K562 (cell line): ENCODE data around the gene VSNL1. TPM values are rescaled to one million over a fixed set of nuclear protein-coding genes. Genes with fewer than 3 reads are reported as not detected.

Experiments
- ATAC-seq: fragments of 200-7000 bp; cut with Tn5 transposase; 3 replicates; pipeline ENCODE4 v1.9.1; 2020; ENCODE audit warnings: moderate library complexity
- BruUV-seq: library from RNA; stranded (reverse); fragments of 400-500 nt; replicated peaks from 2 replicates; lab custom pipeline; 2021; lab: Mats Ljungman, UMichigan
- CTCF ChIA-PET: fragments of 300-600 bp; formaldehyde crosslinking; extraction: SDS; loops from one replicate; lab custom pipeline; 2021; ENCODE audit warnings: low intra/inter-chr PET ratio; lab: Yijun Ruan, JAX
- POLR2A ChIA-PET: fragments of 300-600, 350-650 bp; sonication (Branson Sonifier 250); formaldehyde crosslinking; extraction: SDS; loops from one replicate; lab custom pipeline; 2021; ENCODE audit warnings: antibody characterized with exemption, inconsistent platforms; lab: Yijun Ruan, JAX
- DNase-seq, 4 experiments: peaks; one replicate each; pipeline versions ENCODE4 v3.0.0 to v3.0.0-alpha.2; 2011 to 2018; ENCODE audit warnings: low spot score in 3 of 4, mixed read lengths in 3 of 4; ENCODE audit errors: extremely low read depth in 1 of 4
- FAIRE-seq: peaks from 2 replicates; lab custom pipeline; 2011; peaks lifted over from hg19 to GRCh38; lab: Jason Lieb, UNC
- H2AFZ ChIP-seq: 2 replicates; pipeline ENCODE4 v1.6.0; 2011; ENCODE audit warnings: low read depth, low read length, control low read depth, inconsistent platforms
- H3K27ac ChIP-seq: fragments of 200-600 bp; 3 replicates; pipeline ENCODE4 v1.8.0; 2011; ENCODE audit warnings: low read depth, mild to moderate bottlenecking, control low read depth, inconsistent platforms, low read length, moderate library complexity, mixed read lengths; ENCODE audit errors: extremely low read depth
- H3K27me3 ChIP-seq, 2 experiments: fragments of 300-600 bp in 1 of 2; 2 replicates in 1 of 2; 3 replicates in 1 of 2; pipeline versions ENCODE4 v1.6.0 to v1.8.0; 2011; ENCODE audit warnings: inconsistent platforms in 2 of 2, low read length in 2 of 2, mild to moderate bottlenecking in 1 of 2, mixed read lengths in 1 of 2, moderate library complexity in 1 of 2; ENCODE audit not compliant: control insufficient read depth in 2 of 2, insufficient read depth in 2 of 2
- H3K36me3 ChIP-seq: fragments of 300-600 bp; 3 replicates; pipeline ENCODE4 v1.8.0; 2011; ENCODE audit warnings: mild to moderate bottlenecking, low read length, inconsistent platforms; ENCODE audit not compliant: control insufficient read depth, insufficient read depth
- H3K4me1 ChIP-seq, 2 experiments: fragments of 200-600 bp in 1 of 2; replicated peaks in 1 of 2; 2 replicates in 1 of 2; 3 replicates in 1 of 2; pipeline versions ENCODE4 v1.5.1 to v1.8.0; 2011; ENCODE audit warnings: inconsistent platforms in 2 of 2, low read length in 2 of 2, mild to moderate bottlenecking in 1 of 2, mixed read lengths in 1 of 2, moderate library complexity in 1 of 2; ENCODE audit not compliant: control insufficient read depth in 2 of 2, insufficient read depth in 2 of 2
- H3K4me2 ChIP-seq: 2 replicates; pipeline ENCODE4 v1.6.1; 2011; ENCODE audit warnings: low read length, control low read depth, inconsistent platforms, mixed read lengths; ENCODE audit not compliant: insufficient read depth
- H3K4me3 ChIP-seq: fragments of 200-600 bp; sonication (generic), shearing (Covaris generic); 2 replicates; pipeline ENCODE4 v1.5.1; 2016; ENCODE audit warnings: control low read depth, inconsistent platforms
- H3K79me2 ChIP-seq: fragments of 200-600 bp; 3 replicates; pipeline ENCODE4 v1.8.0; 2011; ENCODE audit warnings: low read length, inconsistent platforms; ENCODE audit not compliant: control insufficient read depth, insufficient read depth
- H3K9ac ChIP-seq, 2 experiments: 2 replicates each; pipeline versions ENCODE4 v1.6.0 to v1.6.1; 2011; ENCODE audit warnings: low read depth in 2 of 2, low read length in 2 of 2, control low read depth in 1 of 2, inconsistent platforms in 1 of 2, mild to moderate bottlenecking in 1 of 2, mixed read lengths in 1 of 2; ENCODE audit not compliant: insufficient read depth in 1 of 2
- H3K9me1 ChIP-seq: one replicate; pipeline ENCODE4 v1.6.0; 2011; ENCODE audit warnings: inconsistent platforms, mild to moderate bottlenecking, low read length, moderate library complexity; ENCODE audit not compliant: control insufficient read depth, insufficient read depth
- H3K9me3 ChIP-seq: replicated peaks from 2 replicates; pipeline ENCODE4 v1.5.1; 2011; ENCODE audit warnings: low read depth, low read length, inconsistent platforms; ENCODE audit not compliant: control insufficient read depth, insufficient read depth
- H4K20me1 ChIP-seq: replicated peaks from 2 replicates; pipeline ENCODE4 v1.6.1; 2011; ENCODE audit warnings: low read length, inconsistent platforms, mixed read lengths; ENCODE audit not compliant: control insufficient read depth, insufficient read depth
- BCL6 ChIP-seq: fragments of 250-450 bp; sonication (Bioruptor Pico); IDR thresholded peaks from 2 replicates; pipeline ENCODE4 v1.4.0; 2020
- CHD1 ChIP-seq: fragments of 200-600 bp; sonication (generic); IDR thresholded peaks from one replicate; pipeline ENCODE4 v1.6.1; 2012; ENCODE audit warnings: mild to moderate bottlenecking, moderate library complexity, low read length, inconsistent platforms
- DEAF1 ChIP-seq: fragments of 450-650 bp; formaldehyde crosslinking; IDR thresholded peaks from 2 replicates; pipeline ENCODE4 v1.4.0; 2020; ENCODE audit warnings: mild to moderate bottlenecking, moderate library complexity
- LCOR ChIP-seq: sonication (generic); formaldehyde crosslinking; IDR thresholded peaks from 2 replicates; pipeline ENCODE4 v1.8.0; 2022; ENCODE audit warnings: mild to moderate bottlenecking, missing genetic modification reagents
- MAZ ChIP-seq, 2 experiments: fragments of 450-650 bp in 1 of 2; sonication (generic) in 1 of 2; formaldehyde crosslinking; IDR thresholded peaks in 1 of 2; conservative IDR thresholded peaks in 1 of 2; 2 replicates each; pipeline versions ENCODE4 v1.4.0 to v1.5.0; 2020; ENCODE audit warnings: mild to moderate bottlenecking in 1 of 2, missing genetic modification reagents in 1 of 2
- NFATC3 ChIP-seq: fragments of 450-650 bp; IDR thresholded peaks from 2 replicates; pipeline ENCODE4 v1.6.1; 2017; ENCODE audit warnings: mild to moderate bottlenecking
- PHF21A ChIP-seq: fragments of 450-650 bp; IDR thresholded peaks from 2 replicates; pipeline ENCODE4 v1.6.1; 2017; ENCODE audit warnings: low read depth, borderline replicate concordance
- ZNF217 ChIP-seq: sonication (generic); formaldehyde crosslinking; IDR thresholded peaks from 2 replicates; pipeline ENCODE4 v1.8.0; 2022; ENCODE audit warnings: mild to moderate bottlenecking, missing genetic modification reagents
- ZNF644 ChIP-seq: fragments of 200-800 bp; sonication (Bioruptor generic); IDR thresholded peaks from 2 replicates; pipeline ENCODE4 v1.6.1; 2016; ENCODE audit warnings: low read depth, missing genetic modification characterization, missing compliant biosample characterization
- WGBS: fragments of 100-300 bp; shearing (Covaris generic); methylation state at CpG from one replicate; pipeline ENCODE4 v1.1.6; 2016; ENCODE audit warnings: low coverage, mixed read lengths; ENCODE audit not compliant: insufficient coverage; ENCODE audit errors: missing lambda C conversion rate; 5-methylcytosine and 5-hydroxymethylcytosine counted together
- in situ Hi-C: fragments of 300-500 bp; cut with MboI; formaldehyde crosslinking; loops from 4 replicates; pipeline ENCODE4 v1.15.0; 2018; ENCODE audit warnings: inconsistent platforms, mixed read lengths
- intact Hi-C: fragments of 100-400 bp; cut with micrococcal nuclease; formaldehyde crosslinking; loops from 2 replicates; pipeline ENCODE4 v1.14.2; 2022
- polyA plus RNA-seq, 8 experiments: library from polyadenylated mRNA; depleted of rRNA in 4 of 8; stranded (reverse) in 5 of 8; unstranded in 3 of 8; fragments of >200 nt; fragmentation: Nextera tagmentation in 2 of 8; fragmentation: Illumina TruSeq in 1 of 8; extraction: Ambion mirVana in 2 of 8; extraction: Trizol in 1 of 8; gene quantifications; 2 replicates each; pipeline versions ENCODE4 v1.2.1 to v1.2.3, GENCODE V29; 2011 to 2014; ENCODE audit warnings: inconsistent platforms in 1 of 8, missing spikeins in 1 of 8
- total RNA-seq, 7 experiments: library from RNA; depleted of rRNA in 6 of 7; stranded (reverse); fragments of >200 nt in 6 of 7; fragmentation: Illumina TruSeq in 2 of 7; extraction: Trizol in 2 of 7; gene quantifications; 2 replicates each; pipeline versions ENCODE4 v1.2.1 to v1.2.3, GENCODE V29; 2011 to 2021; ENCODE audit warnings: low replicate concordance in 1 of 7
- TF ChIP-seq, protein P1 (sequence below): fragments of 450-650 bp; IDR thresholded peaks from 2 replicates; pipeline ENCODE4 v1.6.1; 2016; ENCODE audit warnings: low read depth
- TF ChIP-seq, protein P2 (sequence below): sonication (generic); formaldehyde crosslinking; IDR thresholded peaks from 2 replicates; pipeline ENCODE4 v1.8.1; 2023; ENCODE audit warnings: mild to moderate bottlenecking, missing genetic modification reagents, moderate library complexity

The VSNL1 gene
- total and polyA plus RNA-seq, 9 of the 15 experiments (the other 6 are each of a cell fraction or from before 2014, with no cell fraction given), result 0.20 TPM; not detected in 8

DNA sequence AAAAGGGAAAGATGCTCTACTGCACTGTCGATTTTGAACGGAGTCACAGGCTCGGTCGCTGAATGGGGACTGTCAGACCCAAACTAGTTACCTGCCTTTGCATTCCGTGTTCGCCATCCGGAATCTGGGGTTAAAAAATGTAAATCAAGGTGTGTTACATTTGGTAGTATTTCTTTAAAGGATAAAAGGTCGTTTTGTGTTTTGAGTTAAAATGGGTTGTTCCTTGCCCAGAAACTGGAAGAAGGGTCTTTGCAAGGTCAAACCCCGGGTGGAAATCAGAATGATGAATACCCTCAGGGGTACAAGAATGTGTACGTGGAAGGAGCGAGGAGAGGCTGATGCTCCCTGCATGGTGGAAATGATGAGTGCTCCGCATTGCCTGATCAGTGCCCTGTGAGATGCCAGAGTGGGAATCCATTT lies 1.0 kb downstream of the VSNL1 start:
- no peaks in the 10 kb centered on the region for H3K79me2 ChIP-seq
- peaks cover 0 to 17% of the 10 kb centered on the region in 2 experiments; a peak in 3 of 5 replicates for H3K4me1 ChIP-seq
- ChIA-PET CTCF (no interaction called here), POLR2A (no interaction called here)
- H3K9ac ChIP-seq, result no peak overlapping the region
- no peaks in the 10 kb centered on the region for H3K36me3 ChIP-seq
- 14% methylated on average over 12 of the region's 12 CpGs for WGBS
- intact Hi-C loops, result no loop called here
- no peaks in the 10 kb centered on the region for H3K9me1 ChIP-seq
- BruUV-seq, result no TSS peak
- peaks cover 34 to 39% of the 10 kb centered on the region in 2 experiments for H3K27me3 ChIP-seq
- in situ Hi-C loops, result no loop called here
- H3K4me3 ChIP-seq, result no peak overlapping the region
- ATAC-seq, result no peak
- H4K20me1 ChIP-seq, result no peaks in the 10 kb centered on the region
- H3K9me3 ChIP-seq, result no peaks in the 10 kb centered on the region
- H2AFZ ChIP-seq, result no peak overlapping the region
- no peak overlapping the region for H3K4me2 ChIP-seq
- FAIRE-seq, result no peak
- no peak for DNase-seq
- no peak overlapping the region for H3K27ac ChIP-seq
- no peak for TF ChIP-seq ZNF644 (tag)
- TF ChIP-seq ZNF217, result no peak
- no peak for TF ChIP-seq NFATC3
- TF ChIP-seq, protein P1, sequence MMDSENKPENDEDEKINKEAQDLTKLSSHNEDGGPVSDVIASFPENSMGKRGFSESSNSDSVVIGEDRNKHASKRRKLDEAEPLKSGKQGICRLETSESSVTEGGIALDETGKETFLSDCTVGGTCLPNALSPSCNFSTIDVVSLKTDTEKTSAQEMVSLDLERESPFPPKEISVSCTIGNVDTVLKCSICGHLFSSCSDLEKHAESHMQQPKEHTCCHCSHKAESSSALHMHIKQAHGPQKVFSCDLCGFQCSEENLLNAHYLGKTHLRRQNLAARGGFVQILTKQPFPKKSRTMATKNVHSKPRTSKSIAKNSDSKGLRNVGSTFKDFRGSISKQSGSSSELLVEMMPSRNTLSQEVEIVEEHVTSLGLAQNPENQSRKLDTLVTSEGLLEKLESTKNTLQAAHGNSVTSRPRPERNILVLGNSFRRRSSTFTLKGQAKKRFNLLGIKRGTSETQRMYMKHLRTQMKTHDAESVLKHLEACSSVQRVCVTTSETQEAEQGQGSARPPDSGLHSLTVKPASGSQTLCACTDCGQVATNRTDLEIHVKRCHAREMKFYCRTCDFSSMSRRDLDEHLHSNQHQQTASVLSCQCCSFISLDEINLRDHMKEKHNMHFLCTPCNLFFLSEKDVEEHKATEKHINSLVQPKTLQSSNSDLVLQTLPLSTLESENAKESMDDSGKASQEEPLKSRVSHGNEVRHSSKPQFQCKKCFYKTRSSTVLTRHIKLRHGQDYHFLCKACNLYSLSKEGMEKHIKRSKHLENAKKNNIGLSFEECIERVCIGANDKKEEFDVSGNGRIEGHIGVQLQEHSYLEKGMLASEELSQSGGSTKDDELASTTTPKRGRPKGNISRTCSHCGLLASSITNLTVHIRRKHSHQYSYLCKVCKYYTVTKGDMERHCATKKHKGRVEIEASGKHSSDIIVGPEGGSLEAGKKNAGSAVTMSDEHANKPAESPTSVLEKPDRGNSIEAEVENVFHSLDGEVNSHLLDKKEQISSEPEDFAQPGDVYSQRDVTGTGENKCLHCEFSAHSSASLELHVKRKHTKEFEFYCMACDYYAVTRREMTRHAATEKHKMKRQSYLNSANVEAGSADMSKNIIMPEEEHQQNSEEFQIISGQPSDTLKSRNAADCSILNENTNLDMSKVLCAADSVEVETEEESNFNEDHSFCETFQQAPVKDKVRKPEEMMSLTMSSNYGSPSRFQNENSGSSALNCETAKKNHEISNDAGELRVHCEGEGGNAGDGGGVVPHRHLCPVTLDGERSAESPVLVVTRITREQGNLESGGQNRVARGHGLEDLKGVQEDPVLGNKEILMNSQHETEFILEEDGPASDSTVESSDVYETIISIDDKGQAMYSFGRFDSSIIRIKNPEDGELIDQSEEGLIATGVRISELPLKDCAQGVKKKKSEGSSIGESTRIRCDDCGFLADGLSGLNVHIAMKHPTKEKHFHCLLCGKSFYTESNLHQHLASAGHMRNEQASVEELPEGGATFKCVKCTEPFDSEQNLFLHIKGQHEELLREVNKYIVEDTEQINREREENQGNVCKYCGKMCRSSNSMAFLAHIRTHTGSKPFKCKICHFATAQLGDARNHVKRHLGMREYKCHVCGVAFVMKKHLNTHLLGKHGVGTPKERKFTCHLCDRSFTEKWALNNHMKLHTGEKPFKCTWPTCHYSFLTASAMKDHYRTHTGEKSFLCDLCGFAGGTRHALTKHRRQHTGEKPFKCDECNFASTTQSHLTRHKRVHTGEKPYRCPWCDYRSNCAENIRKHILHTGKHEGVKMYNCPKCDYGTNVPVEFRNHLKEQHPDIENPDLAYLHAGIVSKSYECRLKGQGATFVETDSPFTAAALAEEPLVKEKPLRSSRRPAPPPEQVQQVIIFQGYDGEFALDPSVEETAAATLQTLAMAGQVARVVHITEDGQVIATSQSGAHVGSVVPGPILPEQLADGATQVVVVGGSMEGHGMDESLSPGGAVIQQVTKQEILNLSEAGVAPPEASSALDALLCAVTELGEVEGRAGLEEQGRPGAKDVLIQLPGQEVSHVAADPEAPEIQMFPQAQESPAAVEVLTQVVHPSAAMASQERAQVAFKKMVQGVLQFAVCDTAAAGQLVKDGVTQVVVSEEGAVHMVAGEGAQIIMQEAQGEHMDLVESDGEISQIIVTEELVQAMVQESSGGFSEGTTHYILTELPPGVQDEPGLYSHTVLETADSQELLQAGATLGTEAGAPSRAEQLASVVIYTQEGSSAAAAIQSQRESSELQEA, result no peak
- TF ChIP-seq CHD1, result no peak
- TF ChIP-seq BCL6 (CRISPR knock-in tag), result no peak
- no peak for TF ChIP-seq PHF21A
- TF ChIP-seq, protein P2, sequence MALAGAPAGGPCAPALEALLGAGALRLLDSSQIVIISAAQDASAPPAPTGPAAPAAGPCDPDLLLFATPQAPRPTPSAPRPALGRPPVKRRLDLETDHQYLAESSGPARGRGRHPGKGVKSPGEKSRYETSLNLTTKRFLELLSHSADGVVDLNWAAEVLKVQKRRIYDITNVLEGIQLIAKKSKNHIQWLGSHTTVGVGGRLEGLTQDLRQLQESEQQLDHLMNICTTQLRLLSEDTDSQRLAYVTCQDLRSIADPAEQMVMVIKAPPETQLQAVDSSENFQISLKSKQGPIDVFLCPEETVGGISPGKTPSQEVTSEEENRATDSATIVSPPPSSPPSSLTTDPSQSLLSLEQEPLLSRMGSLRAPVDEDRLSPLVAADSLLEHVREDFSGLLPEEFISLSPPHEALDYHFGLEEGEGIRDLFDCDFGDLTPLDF (CRISPR knock-in tag), result no peak
- no peak for TF ChIP-seq MAZ (CRISPR knock-in tag; conservative IDR thresholded peaks at IDR 0.05 in 1 of 2, IDR thresholded peaks at IDR 0.05 in 1 of 2)
- TF ChIP-seq LCOR (CRISPR knock-in tag), result no peak
- TF ChIP-seq DEAF1, result no peak
